ENCODE results near the gene SCN5A. TPM values are rescaled to one million over a fixed set of nuclear protein-coding genes. Genes with fewer than 3 reads are reported as not detected.

Gene SCN5A
- total RNA-seq, 1 experiment from 2014 or later = not detected

- Mint-ChIP-seq H3K36me3 (ENCODE audit: insufficient read depth, unreplicated experiment) (no peaks in the 10 kb centered on the region), H3K27me3 (ENCODE audit: insufficient read depth, unreplicated experiment) (no peaks in the 10 kb centered on the region), H3K4me1 (ENCODE audit: insufficient read depth, unreplicated experiment) (no peaks in the 10 kb centered on the region), H3K27ac (ENCODE audit: low read depth, unreplicated experiment) (no peak overlapping the region), H3K4me3 (ENCODE audit: unreplicated experiment) (no peak overlapping the region), H3K9me3 (ENCODE audit: unreplicated experiment) (no peaks in the 10 kb centered on the region)
- CTCF ChIA-PET = interaction anchor here (1.1 kb wide), 1 partner anchor 420 kb away, joined by 4 read pairs; no protein-coding TSS in a partner anchor
- TF ChIP-seq CTCF (IDR thresholded peaks at IDR 0.05; ENCODE audit: unreplicated experiment) = no peak
- no TSS peak for BruUV-seq (replicated peaks)
- POLR2A ChIA-PET = no interaction called here
- intact Hi-C loops (cut with micrococcal nuclease) = no loop called here
- no peak for DNase-seq (ENCODE audit: unreplicated experiment)
Observed at GRCh38 chr3:38579551-38580449, 69.7 kb downstream of the SCN5A start.

- no peak for DNase-seq (ENCODE audit: unreplicated experiment)
Observed at GRCh38 chr3:38579141-38579540, 70.3 kb downstream of the SCN5A start.

GRCh38 chr3:38578551-38578950 lies 70.9 kb downstream of the SCN5A start:
- no TSS peak for BruUV-seq (replicated peaks)

More at GRCh38 chr3:38579141-38579540, 70.3 kb downstream of the SCN5A start:
- ChIA-PET CTCF (interaction anchor here (1.1 kb wide), 1 partner anchor 421 kb away, joined by 4 read pairs; no protein-coding TSS in a partner anchor), POLR2A (no interaction called here)
- H3K36me3 Mint-ChIP-seq (ENCODE audit: insufficient read depth, unreplicated experiment) = no peaks in the 10 kb centered on the region
- no peaks in the 10 kb centered on the region for H3K9me3 Mint-ChIP-seq (ENCODE audit: unreplicated experiment)
- no peak for TF ChIP-seq CTCF (IDR thresholded peaks at IDR 0.05; ENCODE audit: unreplicated experiment)
- H3K27ac Mint-ChIP-seq (ENCODE audit: low read depth, unreplicated experiment) = no peak overlapping the region
- BruUV-seq (replicated peaks) = no TSS peak
- no peaks in the 10 kb centered on the region for H3K4me1 Mint-ChIP-seq (ENCODE audit: insufficient read depth, unreplicated experiment)
- H3K27me3 Mint-ChIP-seq (ENCODE audit: insufficient read depth, unreplicated experiment) = no peaks in the 10 kb centered on the region
- no peak overlapping the region for H3K4me3 Mint-ChIP-seq (ENCODE audit: unreplicated experiment)
- intact Hi-C loops (cut with micrococcal nuclease) = no loop called here

More at GRCh38 chr3:38578551-38578950, 70.9 kb downstream of the SCN5A start:
- DNase-seq (ENCODE audit: unreplicated experiment) = no peak
- TF ChIP-seq CTCF (IDR thresholded peaks at IDR 0.05; ENCODE audit: unreplicated experiment) = no peak
- intact Hi-C loops (cut with micrococcal nuclease) = no loop called here
- no peak overlapping the region for H3K4me3 Mint-ChIP-seq (ENCODE audit: unreplicated experiment)
- ChIA-PET CTCF (interaction anchor here (1.1 kb wide), 1 partner anchor 421 kb away, joined by 4 read pairs; no protein-coding TSS in a partner anchor), POLR2A (no interaction called here)
- H3K27ac Mint-ChIP-seq (ENCODE audit: low read depth, unreplicated experiment) = no peak overlapping the region
- no peaks in the 10 kb centered on the region for H3K9me3 Mint-ChIP-seq (ENCODE audit: unreplicated experiment)
- no peaks in the 10 kb centered on the region for H3K4me1 Mint-ChIP-seq (ENCODE audit: insufficient read depth, unreplicated experiment)
- H3K36me3 Mint-ChIP-seq (ENCODE audit: insufficient read depth, unreplicated experiment) = no peaks in the 10 kb centered on the region
- no peaks in the 10 kb centered on the region for H3K27me3 Mint-ChIP-seq (ENCODE audit: insufficient read depth, unreplicated experiment)

All from MCF 10A (cell line).